GM12873 (cell line): Measurements from ENCODE around the gene ITPR2.
A peak's percentile ranks its signal among the peaks of the same experiment; 100 is the strongest.

ENCODE experiments used
- CTCF ChIP-seq: IDR thresholded peaks from 2 replicates; pipeline ENCODE4 v1.5.1; 2012; ENCODE audit warnings: low read depth, mild to moderate bottlenecking, moderate library complexity, low read length, control low read depth; ENCODE audit not compliant: insufficient read depth; ENCODE audit errors: missing control alignments

Gene ITPR2

GRCh38 chr12:26614011-26614616 is 218.9 kb downstream of the ITPR2 start:
- peak; percentile 71 for TF ChIP-seq CTCF

GRCh38 chr12:26612203-26612602 is 220.8 kb downstream of the ITPR2 start:
- no peak for TF ChIP-seq CTCF

- TF ChIP-seq CTCF: no peak
These were observed 221.4 kb downstream of the ITPR2 start for GRCh38 chr12:26611598-26611997.

GRCh38 chr12:26610774-26611173 is 222.2 kb downstream of the ITPR2 start:
- no peak for TF ChIP-seq CTCF

GRCh38 chr12:26609986-26610385 is 223.0 kb downstream of the ITPR2 start:
- no peak for TF ChIP-seq CTCF

- TF ChIP-seq CTCF: no peak
These were observed 224.3 kb downstream of the ITPR2 start for GRCh38 chr12:26608706-26609105.

GRCh38 chr12:26608273-26608672 is 224.7 kb downstream of the ITPR2 start:
- no peak for TF ChIP-seq CTCF
